ENCODE data around the gene SERINC5. TPM values are rescaled to one million over a fixed set of nuclear protein-coding genes. Genes with fewer than 3 reads are reported as not detected.

SERINC5 gene
- total RNA-seq, 1 experiment from 2014 or later, result 70.6 TPM

DNA sequence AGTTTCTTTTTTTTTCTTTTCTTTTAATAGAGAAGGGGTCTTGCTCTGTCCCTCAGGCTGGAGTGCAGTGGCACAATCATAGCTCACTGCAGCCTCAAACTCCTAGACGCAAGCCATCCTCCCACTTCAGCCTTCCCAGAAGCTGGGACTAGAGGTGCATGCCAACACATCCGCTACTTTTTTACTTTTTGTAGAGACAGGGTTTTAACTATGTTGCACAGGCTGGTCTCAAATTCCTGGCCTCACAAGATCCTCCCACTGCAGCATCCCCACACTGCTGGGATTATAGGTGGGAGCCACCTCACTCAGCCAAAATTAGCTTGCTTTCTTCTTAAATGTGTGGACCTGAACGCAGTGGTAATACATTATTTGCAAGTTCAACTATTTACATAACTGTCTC lies 66.1 kb downstream of the SERINC5 start:
- Histone ChIP-seq H3K27ac (ENCODE audit: low read length) (no peak overlapping the region), H3K4me1 (ENCODE audit: control insufficient read depth, insufficient read depth, low read length) (peaks cover 7% of the 10 kb centered on the region), H3K4me3 (ENCODE audit: low read depth in 2 of 2, low read length in 2 of 2) (no peak overlapping the region), H3K36me3 (ENCODE audit: control insufficient read depth, insufficient read depth, low read length) (no peaks in the 10 kb centered on the region), H3K9me3 (ENCODE audit: control insufficient read depth, insufficient read depth, low read depth, low read length) (no peaks in the 10 kb centered on the region), H3K27me3 (ENCODE audit: control insufficient read depth, insufficient read depth, low read length) (no peaks in the 10 kb centered on the region)
- TF ChIP-seq CTCF (IDR thresholded peaks at IDR 0.05), result no peak
- no peak for TF ChIP-seq POLR2AphosphoS5 (IDR thresholded peaks at IDR 0.05; ENCODE audit: low read depth, low read length)
- no peak for TF ChIP-seq TCF7L2 (IDR thresholded peaks at IDR 0.05; ENCODE audit: low read depth, low read length)
- TF ChIP-seq SIN3A (IDR thresholded peaks at IDR 0.05; ENCODE audit: borderline replicate concordance, insufficient read depth, low read depth, low read length), result no peak
- no peak for TF ChIP-seq REST (IDR thresholded peaks at IDR 0.05; ENCODE audit: insufficient read depth in 1 of 2, low read depth in 2 of 2, low read length in 1 of 2)
- ChIA-PET POLR2A (no interaction called here), CTCF (no interaction called here)
- BruUV-seq (replicated peaks), result no TSS peak
- intact Hi-C loops (cut with micrococcal nuclease; ENCODE audit: unreplicated experiment) (no loop called here), in situ Hi-C loops (cut with HindIII; ENCODE audit: low pct_unique_long_range_greater_than_20kb, low sequenced_read_pairs) (no loop called here)
- no peak for DNase-seq (ENCODE audit: low read depth, low spot score)
- ATAC-seq, result no peak

DNA sequence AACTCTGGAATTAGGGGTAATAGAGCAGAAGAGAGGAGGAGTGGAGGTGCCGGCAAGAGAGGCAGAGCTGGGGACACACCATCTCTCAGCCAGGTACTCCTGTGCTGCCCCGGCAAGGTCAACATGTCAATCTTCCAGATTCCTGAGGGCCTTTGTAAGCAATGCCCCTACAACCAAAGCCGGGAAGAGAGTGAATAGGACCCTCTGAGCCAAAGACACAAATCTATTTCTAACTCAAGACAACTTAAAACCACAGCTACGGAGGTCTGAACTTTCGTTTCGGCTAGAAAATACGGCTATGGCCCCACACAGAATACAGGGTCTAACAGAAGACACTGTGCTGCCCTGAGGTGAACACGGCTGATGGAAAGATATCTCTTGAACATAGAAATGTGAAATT lies 66.6 kb downstream of the SERINC5 start:
- ChIA-PET CTCF (no interaction called here), POLR2A (no interaction called here)

More for the DNA sequence above, 66.6 kb downstream of the SERINC5 start:
- ATAC-seq (no peak), DNase-seq (ENCODE audit: low read depth, low spot score) (no peak)
- in situ Hi-C loops (cut with HindIII; ENCODE audit: low pct_unique_long_range_greater_than_20kb, low sequenced_read_pairs) (no loop called here), intact Hi-C loops (cut with micrococcal nuclease; ENCODE audit: unreplicated experiment) (no loop called here)
- H3K9me3 ChIP-seq (ENCODE audit: control insufficient read depth, insufficient read depth, low read depth, low read length), result no peaks in the 10 kb centered on the region
- no TSS peak for BruUV-seq (replicated peaks)
- H3K27me3 ChIP-seq (ENCODE audit: control insufficient read depth, insufficient read depth, low read length), result no peaks in the 10 kb centered on the region
- H3K4me3 ChIP-seq (ENCODE audit: low read depth in 2 of 2, low read length in 2 of 2), result no peak overlapping the region
- TF ChIP-seq SIN3A (IDR thresholded peaks at IDR 0.05; ENCODE audit: borderline replicate concordance, insufficient read depth, low read depth, low read length), result no peak
- TF ChIP-seq POLR2AphosphoS5 (IDR thresholded peaks at IDR 0.05; ENCODE audit: low read depth, low read length), result no peak
- no peak for TF ChIP-seq REST (IDR thresholded peaks at IDR 0.05; ENCODE audit: insufficient read depth in 1 of 2, low read depth in 2 of 2, low read length in 1 of 2)
- TF ChIP-seq TCF7L2 (IDR thresholded peaks at IDR 0.05; ENCODE audit: low read depth, low read length), result no peak
- TF ChIP-seq CTCF (IDR thresholded peaks at IDR 0.05), result no peak
- H3K4me1 ChIP-seq (ENCODE audit: control insufficient read depth, insufficient read depth, low read length), result peaks cover 12% of the 10 kb centered on the region
- no peaks in the 10 kb centered on the region for H3K36me3 ChIP-seq (ENCODE audit: control insufficient read depth, insufficient read depth, low read length)
- no peak overlapping the region for H3K27ac ChIP-seq (ENCODE audit: low read length)

All from Panc1 (cell line).